Measurements from ENCODE around the gene BORCS8. TPM values are rescaled to one million over a fixed set of nuclear protein-coding genes. Genes with fewer than 3 reads are reported as not detected.
A peak's percentile ranks its signal among the peaks of the same experiment; 100 is the strongest.

The BORCS8 gene
- total RNA-seq, 1 donor from 2014 or later: 28.0 TPM

GRCh38 chr19:19191768-19192077 is 229 bp downstream of the BORCS8 start:
- H3K9me3 Mint-ChIP-seq: no peaks in the 10 kb centered on the region
- no peak for DNase-seq (ENCODE audit: low read depth, low spot score)
- H3K36me3 Mint-ChIP-seq (ENCODE audit: low read depth): peaks cover 6% of the 10 kb centered on the region
- H3K27ac Mint-ChIP-seq (ENCODE audit: unreplicated experiment): peak overlapping the region; percentile 97
- peaks cover 35% of the 10 kb centered on the region for H3K4me1 Mint-ChIP-seq
- no peak for TF ChIP-seq CTCF (conservative IDR thresholded peaks at IDR 0.05)
- H3K27me3 Mint-ChIP-seq (ENCODE audit: low read depth): no peaks in the 10 kb centered on the region
- peak overlapping the region; percentile 100 for H3K4me3 Mint-ChIP-seq

- Mint-ChIP-seq H3K9me3 (no peaks in the 10 kb centered on the region), H3K4me3 (peak overlapping the region; percentile 79), H3K4me1 (peaks cover 17% of the 10 kb centered on the region), H3K27me3 (ENCODE audit: low read depth) (no peaks in the 10 kb centered on the region), H3K27ac (ENCODE audit: unreplicated experiment) (no peak overlapping the region), H3K36me3 (ENCODE audit: low read depth) (peaks cover 8% of the 10 kb centered on the region)
- TF ChIP-seq CTCF (conservative IDR thresholded peaks at IDR 0.05): no peak
- DNase-seq (ENCODE audit: low read depth, low spot score): no peak
Observed at GRCh38 chr19:19186742-19187141, 5.2 kb downstream of the BORCS8 start.

- Mint-ChIP-seq H3K4me1 (peaks cover 11% of the 10 kb centered on the region), H3K27me3 (ENCODE audit: low read depth) (no peaks in the 10 kb centered on the region), H3K27ac (ENCODE audit: unreplicated experiment) (peak overlapping the region; percentile 22), H3K36me3 (ENCODE audit: low read depth) (peaks cover 8% of the 10 kb centered on the region), H3K4me3 (peak overlapping the region; percentile 79), H3K9me3 (no peaks in the 10 kb centered on the region)
- DNase-seq (ENCODE audit: low read depth, low spot score): peak; percentile 61
- TF ChIP-seq CTCF (conservative IDR thresholded peaks at IDR 0.05): peak; percentile 69
Observed at GRCh38 chr19:19185853-19186740, 5.9 kb downstream of the BORCS8 start.

GRCh38 chr19:19181488-19181998 is 10.4 kb downstream of the BORCS8 start:
- TF ChIP-seq CTCF (conservative IDR thresholded peaks at IDR 0.05): no peak
- H3K9me3 Mint-ChIP-seq: no peaks in the 10 kb centered on the region
- no peaks in the 10 kb centered on the region for H3K27me3 Mint-ChIP-seq (ENCODE audit: low read depth)
- DNase-seq (ENCODE audit: low read depth, low spot score): no peak
- peaks cover 9% of the 10 kb centered on the region for H3K36me3 Mint-ChIP-seq (ENCODE audit: low read depth)
- H3K4me1 Mint-ChIP-seq: peaks cover 5% of the 10 kb centered on the region
- no peak overlapping the region for H3K4me3 Mint-ChIP-seq
- no peak overlapping the region for H3K27ac Mint-ChIP-seq (ENCODE audit: unreplicated experiment)

GRCh38 chr19:19179548-19180441 is 12.2 kb downstream of the BORCS8 start:
- Mint-ChIP-seq H3K27ac (ENCODE audit: unreplicated experiment) (no peak overlapping the region), H3K9me3 (no peaks in the 10 kb centered on the region), H3K4me3 (no peak overlapping the region), H3K4me1 (peaks cover 3% of the 10 kb centered on the region), H3K36me3 (ENCODE audit: low read depth) (peaks cover 3% of the 10 kb centered on the region), H3K27me3 (ENCODE audit: low read depth) (no peaks in the 10 kb centered on the region)
- TF ChIP-seq CTCF (conservative IDR thresholded peaks at IDR 0.05): no peak
- DNase-seq (ENCODE audit: low read depth, low spot score): no peak
